ENCODE measurements around the gene ZBTB16. TPM values are rescaled to one million over a fixed set of nuclear protein-coding genes. Genes with fewer than 3 reads are reported as not detected.

The ZBTB16 gene
- total and polyA plus RNA-seq, 2 of the 4 experiments (the other 2 are of a cell fraction): not detected

- ChIA-PET POLR2A (ENCODE audit: unreplicated experiment) (no interaction called here), CTCF (no interaction called here)
- H2BK5ac ChIP-seq (ENCODE audit: low read depth, low read length, poor library complexity, severe bottlenecking): no peak overlapping the region
- no peak overlapping the region for H4K91ac ChIP-seq (ENCODE audit: insufficient read depth, low read depth, low read length)
- no peak for DNase-seq
- no CpG with 5 or more reads among the region's 5 CpGs for WGBS, 2 experiments (ENCODE audit: extremely low coverage in 2 of 2, insufficient read length in 1 of 2)
- peaks cover 7% of the 10 kb centered on the region for H3K27me3 ChIP-seq (ENCODE audit: control insufficient read depth, insufficient read depth, low read length)
- no peaks in the 10 kb centered on the region for H3K9me3 ChIP-seq (ENCODE audit: control insufficient read depth, insufficient read depth, low read length)
- no peak overlapping the region for H4K5ac ChIP-seq (ENCODE audit: low read depth, low read length)
- H3K4me3 ChIP-seq (ENCODE audit: insufficient read depth, low read depth, low read length): no peak overlapping the region
- no peak overlapping the region for H2AK5ac ChIP-seq (ENCODE audit: low read depth, low read length)
- no peak overlapping the region for H4K8ac ChIP-seq (ENCODE audit: low read depth in 2 of 2, low read length in 2 of 2)
- no peak overlapping the region for H3K4ac ChIP-seq (ENCODE audit: low read depth, low read length)
- no peaks in the 10 kb centered on the region for H3K4me1 ChIP-seq (ENCODE audit: control insufficient read depth, insufficient read depth, low read length)
- no peak overlapping the region for H3K14ac ChIP-seq (replicated peaks; ENCODE audit: low read depth, low read length)
- H3K23ac ChIP-seq (ENCODE audit: low read depth, low read length): no peak overlapping the region
- ATAC-seq (ENCODE audit: low read depth): no peak
- dilution Hi-C loops (cut with HindIII; ENCODE audit: low sequenced_read_pairs, unreplicated experiment): no loop called here
- in situ Hi-C loops (cut with MboI; ENCODE audit: low sequenced_read_pairs): no loop called here
- H2AK9ac ChIP-seq (replicated peaks; ENCODE audit: low read depth, low read length, poor library complexity): no peak overlapping the region
- no peak overlapping the region for H3K27ac ChIP-seq (ENCODE audit: insufficient read depth, low read length)
- no peak overlapping the region for H3K18ac ChIP-seq (ENCODE audit: low read depth, low read length)
- no TSS peak for BruUV-seq (replicated peaks)
- no peak overlapping the region for H3K56ac ChIP-seq (ENCODE audit: extremely low read depth, insufficient read depth, low read length)
- H2BK15ac ChIP-seq (ENCODE audit: low read depth, low read length): no peak overlapping the region
- intact Hi-C loops (cut with micrococcal nuclease): no loop called here
- no peaks in the 10 kb centered on the region for H3K9me1 ChIP-seq (ENCODE audit: insufficient read depth, low read length)
- no peaks in the 10 kb centered on the region for H4K20me1 ChIP-seq (ENCODE audit: insufficient read depth, low read length)
- no peaks in the 10 kb centered on the region for H3K36me3 ChIP-seq (ENCODE audit: control insufficient read depth, insufficient read depth, low read length)
- no peak overlapping the region for H3K4me2 ChIP-seq (ENCODE audit: low read depth, low read length)
- TF ChIP-seq CEBPB (IDR thresholded peaks at IDR 0.05; ENCODE audit: low read depth, low read length) (0 out of 2 replicates have a peak, but pooled peaks have one; percentile 17), NFE2L2 (IDR thresholded peaks at IDR 0.05; ENCODE audit: low read depth, low read length) (no peak)
- H2BK120ac ChIP-seq (ENCODE audit: low read depth, low read length): no peak overlapping the region
- no peak overlapping the region for H2AFZ ChIP-seq (replicated peaks; ENCODE audit: low read length, poor library complexity)
- H2BK20ac ChIP-seq (ENCODE audit: low read depth, low read length): no peak overlapping the region
- no peaks in the 10 kb centered on the region for H3K79me1 ChIP-seq (ENCODE audit: low read depth in 1 of 2, low read length in 2 of 2)
- no peak overlapping the region for H3K9ac ChIP-seq (ENCODE audit: low read depth, low read length)
Observed at GRCh38 chr11:114116357-114116756, 56.8 kb downstream of the ZBTB16 start.

All from IMR-90 (cell line).